Upper lobe of right lung (tissue), 1 donor: Measurements from ENCODE around the gene VPS11. TPM values are rescaled to one million over a fixed set of nuclear protein-coding genes. Genes with fewer than 3 reads are reported as not detected.

ENCODE experiments used
- ATAC-seq: fragments of 200-7000 bp; cut with Tn5 transposase; one replicate; pipeline ENCODE4 v1.9.1; 2020; ENCODE audit warnings: mild to moderate bottlenecking, moderate library complexity
- DNase-seq: peaks from one replicate; pipeline ENCODE4 v3.0.0-alpha.2; 2020
- H3K27ac ChIP-seq: fragments of 200-600 bp; one replicate; pipeline ENCODE4 v1.8.0; 2022
- H3K27me3 ChIP-seq: fragments of 200-600 bp; one replicate; pipeline ENCODE4 v1.8.0; 2022; ENCODE audit warnings: mild to moderate bottlenecking
- H3K36me3 ChIP-seq: fragments of 200-600 bp; one replicate; pipeline ENCODE4 v1.8.0; 2022
- H3K4me1 ChIP-seq: fragments of 200-600 bp; one replicate; pipeline ENCODE4 v1.8.0; 2022
- H3K4me3 ChIP-seq: fragments of 200-600 bp; one replicate; pipeline ENCODE4 v1.8.0; 2022; ENCODE audit warnings: mild to moderate bottlenecking
- H3K9me3 ChIP-seq: fragments of 200-600 bp; one replicate; pipeline ENCODE4 v1.8.0; 2022
- CTCF ChIP-seq: fragments of 200-600 bp; IDR thresholded peaks from one replicate; pipeline ENCODE4 v1.8.0; 2022; ENCODE audit warnings: antibody characterized with exemption
- intact Hi-C: fragments of 100-400 bp; cut with DNase I; formaldehyde crosslinking; loops from one replicate; pipeline ENCODE4 v1.11.0; 2022
- long read RNA-seq: library from polyadenylated mRNA; unstranded; transcript quantifications from one replicate; pipeline ENCODE4 v2.0.0, GENCODE V29; 2021
- total RNA-seq: library from RNA; stranded (reverse); fragmentation: NEBNext Ultra II Directional; extraction: Animal tissue kit (Norgen Biotek cat#: 25700); gene quantifications from one replicate; pipeline ENCODE4 v1.2.1, GENCODE V29; 2021
- donor health status: DM: no; HTN: yes; CAD: no; lungs with severe emphysema.

Gene VPS11
- 41.5 TPM for total RNA-seq
- long read RNA-seq, transcript VPS11-208 (16 exons, 3,313 nt), result major isoform, 89 of 120 reads
- long read RNA-seq, partial matches to known transcripts, result 12 of 120 reads
- long read RNA-seq, other reads (novel, unspliced or antisense), result 17 of 120 reads

DNA sequence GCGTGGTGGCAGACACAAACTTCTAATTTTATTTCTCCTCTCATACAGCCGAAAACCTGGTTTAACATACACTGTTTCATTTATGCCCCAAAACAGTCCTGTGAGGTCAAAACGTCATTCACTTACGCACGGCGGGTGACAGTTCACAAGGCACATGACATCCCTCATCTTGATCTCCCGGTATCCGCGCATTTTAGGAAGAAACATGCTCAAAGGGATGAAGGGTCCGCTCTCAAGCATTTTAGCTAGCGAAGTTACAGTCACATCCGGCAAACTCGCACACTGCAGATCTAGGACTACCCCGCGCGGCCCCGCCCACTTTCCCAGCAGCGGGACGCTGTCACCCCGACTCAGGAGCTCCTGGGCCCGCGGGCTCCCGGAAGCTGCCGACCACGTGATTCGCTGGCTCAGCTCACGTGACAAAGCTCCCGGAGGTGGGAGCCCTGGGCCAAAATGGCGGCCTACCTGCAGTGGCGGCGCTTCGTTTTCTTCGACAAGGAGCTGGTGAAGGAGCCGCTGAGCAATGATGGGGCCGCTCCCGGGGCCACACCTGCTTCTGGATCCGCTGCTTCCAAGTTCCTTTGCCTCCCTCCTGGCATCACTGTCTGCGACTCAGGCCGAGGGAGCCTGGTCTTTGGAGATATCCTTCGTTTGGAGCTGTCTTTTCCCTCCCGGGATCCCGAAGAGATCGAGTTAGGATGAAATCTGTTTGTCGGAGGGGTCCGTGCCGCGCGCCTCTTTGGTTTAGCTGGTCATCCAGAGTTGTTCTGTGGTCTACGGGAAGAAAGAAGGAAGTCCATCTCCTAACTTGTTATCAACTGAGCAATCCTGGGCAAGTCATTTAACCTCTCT lies at the start of gene VPS11:
VPS11 (plus strand) TSS at position 448 of the 852 bp plus-strand sequence; CDS start at position 454, 6 bp downstream.
- Histone ChIP-seq H3K36me3 (peaks cover 33% of the 10 kb centered on the region), H3K4me3 (peak within 1 kb of the TSS; percentile 96), H3K27me3 (no peaks in the 10 kb centered on the region), H3K9me3 (no peaks in the 10 kb centered on the region), H3K27ac (peak within 1 kb of the TSS; percentile 91), H3K4me1 (peaks cover 22% of the 10 kb centered on the region)
- no peak for TF ChIP-seq CTCF
- peak; percentile 99 for DNase-seq
- ATAC-seq, result peak; percentile 99
- intact Hi-C loops, result no loop called here

DNA sequence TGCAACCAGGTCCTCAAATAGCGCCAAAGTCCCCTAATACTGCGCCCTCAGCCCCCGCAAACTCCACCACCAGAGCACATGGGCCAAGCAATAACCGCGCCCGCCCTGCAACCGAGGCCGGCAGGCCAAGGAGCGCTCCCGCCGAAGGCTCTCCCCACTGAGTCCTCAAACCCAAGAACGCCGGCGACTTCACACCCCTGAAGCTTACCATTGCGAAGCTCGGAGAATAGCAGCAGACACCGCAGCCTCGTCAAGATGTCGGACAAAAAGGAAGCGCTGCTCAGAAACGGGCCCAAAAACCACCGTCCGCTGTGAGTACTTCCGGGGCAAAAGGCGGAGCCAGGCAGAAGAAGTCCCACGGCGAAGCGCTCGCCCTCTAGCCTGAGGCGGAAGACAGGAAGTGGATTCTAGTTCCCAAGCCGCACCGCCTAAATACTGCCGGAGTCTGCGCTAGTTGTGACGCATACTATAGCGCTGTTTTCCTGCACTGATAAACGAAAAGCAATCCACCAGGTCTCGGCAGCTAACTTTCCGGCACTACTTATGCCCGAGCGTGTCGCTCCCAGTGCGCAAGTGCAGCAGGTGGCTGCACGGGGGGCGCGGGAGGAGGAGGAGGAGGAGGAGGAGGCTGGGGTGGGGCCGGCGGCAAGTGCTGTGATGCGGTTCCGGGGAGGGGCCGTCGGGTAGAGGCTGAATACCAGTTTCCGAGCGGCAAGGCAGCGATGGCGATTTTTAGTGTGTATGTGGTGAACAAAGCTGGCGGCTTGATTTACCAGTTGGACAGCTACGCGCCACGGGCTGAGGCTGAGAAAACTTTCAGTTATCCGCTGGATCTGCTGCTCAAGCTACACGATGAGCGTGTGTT lies 49.3 kb upstream of the VPS11 start, which contains the start of the genes RPS25 and TRAPPC4:
RPS25 (minus strand) TSS at position 270 of the 865 bp plus-strand sequence; CDS start at position 211, 59 bp downstream.
TRAPPC4 (plus strand) TSS at position 693 of the 865 bp plus-strand sequence; CDS start at position 723, 30 bp downstream.
- ATAC-seq (peak; percentile 97), DNase-seq (peak; percentile 98)
- intact Hi-C loops, result no loop called here
- Histone ChIP-seq H3K36me3 (peaks cover 62% of the 10 kb centered on the region), H3K4me1 (peaks cover 37% of the 10 kb centered on the region), H3K27ac (peak within 1 kb of the TSS; percentile 96), H3K9me3 (no peaks in the 10 kb centered on the region), H3K27me3 (no peaks in the 10 kb centered on the region), H3K4me3 (peak within 1 kb of the TSS; percentile 91)
- TF ChIP-seq CTCF, result no peak

DNA sequence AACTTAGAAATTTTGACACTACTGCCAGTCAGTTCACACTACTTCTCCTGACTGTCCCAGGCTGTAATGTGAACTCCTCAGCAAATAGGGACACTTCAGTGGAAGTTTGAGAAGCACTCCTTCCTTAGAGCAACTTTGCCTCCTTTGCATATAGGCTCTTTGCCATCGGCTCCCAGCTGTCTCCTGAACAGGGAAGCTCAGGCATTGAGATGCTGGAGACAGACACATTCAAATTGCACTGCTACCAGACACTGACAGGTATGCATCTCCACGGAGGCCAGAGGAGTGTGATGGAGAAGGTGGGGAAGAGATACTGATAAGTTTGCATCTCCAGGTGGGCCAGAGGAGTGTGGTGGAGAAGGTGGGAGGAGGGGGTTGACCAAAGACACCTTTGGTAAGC lies 47.6 kb upstream of the VPS11 start:
- no peak for ATAC-seq
- Histone ChIP-seq H3K4me3 (peak overlapping the region; percentile 91), H3K4me1 (peaks cover 51% of the 10 kb centered on the region), H3K36me3 (peaks cover 64% of the 10 kb centered on the region), H3K9me3 (no peaks in the 10 kb centered on the region), H3K27me3 (no peaks in the 10 kb centered on the region), H3K27ac (no peak overlapping the region)
- DNase-seq, result no peak
- intact Hi-C loops, result no loop called here
- TF ChIP-seq CTCF, result no peak

- Histone ChIP-seq H3K9me3 (no peaks in the 10 kb centered on the region), H3K27ac (no peak overlapping the region), H3K27me3 (no peaks in the 10 kb centered on the region), H3K36me3 (peaks cover 58% of the 10 kb centered on the region), H3K4me3 (no peak overlapping the region), H3K4me1 (peaks cover 44% of the 10 kb centered on the region)
- TF ChIP-seq CTCF, result no peak
- intact Hi-C loops, result no loop called here
- ATAC-seq, result no peak
- DNase-seq, result no peak
These were observed 46.0 kb upstream of the VPS11 start for GRCh38 chr11:119021631-119022030.

- peaks cover 38% of the 10 kb centered on the region for H3K4me1 ChIP-seq
- intact Hi-C loops, result no loop called here
- peaks cover 53% of the 10 kb centered on the region for H3K36me3 ChIP-seq
- no peak overlapping the region for H3K27ac ChIP-seq
- H3K4me3 ChIP-seq, result no peak overlapping the region
- TF ChIP-seq CTCF, result no peak
- no peaks in the 10 kb centered on the region for H3K9me3 ChIP-seq
- ATAC-seq (no peak), DNase-seq (no peak)
- no peaks in the 10 kb centered on the region for H3K27me3 ChIP-seq
These were observed 43.9 kb upstream of the VPS11 start for GRCh38 chr11:119023741-119024140.
